Ovary (tissue), 9 donors: ENCODE results near the gene SULT2A1. TPM values are rescaled to one million over a fixed set of nuclear protein-coding genes. Genes with fewer than 3 reads are reported as not detected.

ENCODE experiments used
- DNase-seq, 5 donors: peaks; one replicate each; pipeline ENCODE4 v3.0.0-alpha.2; 2019 to 2020
- H3K27ac ChIP-seq, 2 donors: fragments of 200-600 bp; one replicate each; pipeline versions ENCODE4 v1.5.1 to v1.8.0; 2019 to 2022
- H3K27me3 ChIP-seq: fragments of 200-600 bp; one replicate; pipeline ENCODE4 v1.8.0; 2022
- H3K36me3 ChIP-seq: fragments of 200-600 bp; sonication (generic); one replicate; pipeline ENCODE4 v1.5.1; 2019
- H3K4me1 ChIP-seq: one replicate; pipeline ENCODE4 v1.8.1; 2013; ENCODE audit warnings: mild to moderate bottlenecking, moderate library complexity; ENCODE audit not compliant: insufficient read depth
- H3K4me3 ChIP-seq: fragments of 200-600 bp; sonication (generic); one replicate; pipeline ENCODE4 v1.5.1; 2017
- H3K9me3 ChIP-seq, 2 donors: fragments of 200-600 bp in 1 of 2; sonication (generic) in 1 of 2; one replicate each; pipeline versions ENCODE4 v1.5.1 to v1.8.1; 2013 to 2019; ENCODE audit warnings: mild to moderate bottlenecking in 1 of 2, moderate library complexity in 1 of 2
- CTCF ChIP-seq, 3 donors: fragments of 450-650 bp in 2 of 3; fragments of 200-600 bp in 1 of 3; IDR thresholded peaks; one replicate each; pipeline versions ENCODE4 v1.5.1 to v1.8.0; 2016 to 2022; ENCODE audit warnings: antibody characterized with exemption in 3 of 3, mild to moderate bottlenecking in 1 of 3
- EP300 ChIP-seq: sonication (generic); formaldehyde crosslinking; IDR thresholded peaks from one replicate; pipeline ENCODE4 v1.6.1; 2017; ENCODE audit warnings: antibody characterized with exemption
- POLR2A ChIP-seq: fragments of 450-650 bp; IDR thresholded peaks from one replicate; pipeline ENCODE4 v1.6.1; 2017; ENCODE audit warnings: antibody characterized with exemption, mild to moderate bottlenecking, moderate library complexity
- WGBS, 3 donors: extraction: QIAGEN DNeasy Blood & Tissue Kit in 1 of 3; methylation state at CpG; one replicate each; pipeline versions ENCODE4 v1.1.5 to v1.1.7; 2013 to 2017; 5-methylcytosine and 5-hydroxymethylcytosine counted together
- intact Hi-C, 4 donors: fragments of 100-400 bp; cut with DNase I; formaldehyde crosslinking; loops; one replicate each; pipeline versions ENCODE4 v1.11.0 to v1.15.1; 2022 to 2023
- polyA plus RNA-seq, 2 donors: library from polyadenylated mRNA; stranded (reverse); fragments of 200-250 nt in 1 of 2; fragments of 350-450 nt in 1 of 2; fragmentation: Illumina TruSeq in 1 of 2; extraction: RNeasy Lipid Tissue Mini Kit (QIAGEN cat#74804) in 1 of 2; gene quantifications; one replicate each; pipeline ENCODE4 v1.2.3, GENCODE V29; 2013 to 2014
- total RNA-seq, 7 donors: library from RNA; depleted of rRNA in 2 of 7; stranded (reverse); fragments of >200 nt in 2 of 7; fragmentation: NEBNext Ultra II Directional in 3 of 7; extraction: Animal tissue kit (Norgen Biotek cat#: 25700) in 3 of 7; gene quantifications; one replicate each; pipeline versions ENCODE4 v1.1.0 to v1.2.4, GENCODE V29; 2016 to 2023
- donor health status: DM: no; HTN: no; CAD: no; lungs with moderate emphysema.
- donor health status: DM: no; HTN: no; CAD: no.
- donor health status: Bipolar disorder and iron deficiency.
- donor health status: DM: yes; HTN: yes; CAD: no.
- donor health status: DM: no; HTN: no; CAD: no.
- donor health status: DM: yes; HTN: yes; CAD: no.

The SULT2A1 gene
- total and polyA plus RNA-seq, 9 donors: 0.12 to 2.5 (median 0.35) TPM; not detected in 3

GRCh38 chr19:47899335-47899734, 13.2 kb upstream of the SULT2A1 start:
- no peaks in the 10 kb centered on the region for H3K4me1 ChIP-seq
- TF ChIP-seq CTCF (IDR thresholded peaks at IDR 0.05) (no peak), POLR2A (no peak), EP300 (no peak)
- H3K27ac ChIP-seq: no peak overlapping the region
- H3K4me3 ChIP-seq: no peak overlapping the region
- intact Hi-C loops: no loop called here
- WGBS, 3 donors: 84 to 93% (median 92%) methylated on average over 8 of the region's 8 CpGs
- H3K36me3 ChIP-seq: no peaks in the 10 kb centered on the region
- no peak for DNase-seq
- no peaks in the 10 kb centered on the region for H3K9me3 ChIP-seq
- H3K27me3 ChIP-seq: no peaks in the 10 kb centered on the region

GRCh38 chr19:47897861-47898260, 11.7 kb upstream of the SULT2A1 start:
- WGBS, 3 donors: 59 to 64% (median 62%) methylated on average over 9 of the region's 9 CpGs
- Histone ChIP-seq H3K4me1 (no peaks in the 10 kb centered on the region), H3K9me3 (no peaks in the 10 kb centered on the region), H3K36me3 (no peaks in the 10 kb centered on the region), H3K27me3 (no peaks in the 10 kb centered on the region), H3K4me3 (no peak overlapping the region), H3K27ac (no peak overlapping the region)
- intact Hi-C loops: no loop called here
- no peak for DNase-seq
- no peak for TF ChIP-seq CTCF (IDR thresholded peaks at IDR 0.05)
- no peak for TF ChIP-seq POLR2A
- TF ChIP-seq EP300: no peak

DNA sequence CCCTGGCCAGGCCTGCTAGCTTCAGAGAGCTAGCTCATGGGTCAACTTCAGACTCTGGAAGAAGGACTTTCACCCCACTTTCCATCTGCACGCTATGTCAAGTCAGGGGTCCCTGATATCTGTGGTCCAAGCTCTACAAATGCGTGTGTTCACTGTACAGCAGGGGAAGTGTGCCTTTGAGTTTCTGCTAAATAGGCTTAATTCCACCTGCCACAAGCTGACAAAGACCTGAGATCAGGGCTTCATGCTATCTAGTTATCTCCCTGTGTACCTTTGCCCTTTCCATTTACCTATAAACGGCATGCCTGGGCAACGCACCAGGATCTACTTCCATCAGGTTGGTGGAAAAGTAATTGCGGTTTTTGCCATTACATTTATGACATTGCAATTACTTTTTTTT, 10.7 kb upstream of the SULT2A1 start:
- 93 to 95% (median 94%) methylated on average over 5 of the region's 5 CpGs for WGBS, 3 donors
- Histone ChIP-seq H3K4me1 (no peaks in the 10 kb centered on the region), H3K9me3 (no peaks in the 10 kb centered on the region), H3K36me3 (no peaks in the 10 kb centered on the region), H3K27ac (no peak overlapping the region), H3K27me3 (no peaks in the 10 kb centered on the region), H3K4me3 (no peak overlapping the region)
- TF ChIP-seq POLR2A (no peak), CTCF (IDR thresholded peaks at IDR 0.05) (no peak), EP300 (no peak)
- no peak for DNase-seq
- intact Hi-C loops: no loop called here

GRCh38 chr19:47896019-47896418, 9.9 kb upstream of the SULT2A1 start:
- no peaks in the 10 kb centered on the region for H3K27me3 ChIP-seq
- no peak overlapping the region for H3K27ac ChIP-seq
- DNase-seq: no peak
- no peak overlapping the region for H3K4me3 ChIP-seq
- TF ChIP-seq CTCF (IDR thresholded peaks at IDR 0.05) (no peak), EP300 (no peak), POLR2A (no peak)
- intact Hi-C loops: no loop called here
- no peaks in the 10 kb centered on the region for H3K4me1 ChIP-seq
- no peaks in the 10 kb centered on the region for H3K36me3 ChIP-seq
- no peaks in the 10 kb centered on the region for H3K9me3 ChIP-seq
- WGBS, 3 donors: 86 to 96% (median 96%) methylated on average over 4 of the region's 4 CpGs
